SK-N-SH treated with all-trans-retinoic acid at 6 μM for 48 hours (cell line): Measurements from ENCODE around the gene TRMT1.

Experiments
- ATAC-seq: fragments of 200-7000 bp; cut with Tn5 transposase; 3 replicates; pipeline ENCODE4 v1.9.1; 2020; ENCODE audit warnings: mild to moderate bottlenecking, moderate library complexity
- BACH2 ChIP-seq: fragments of 250-450 bp; sonication (Bioruptor Pico); IDR thresholded peaks from 2 replicates; pipeline ENCODE4 v1.9.0; 2021; ENCODE audit warnings: mild to moderate bottlenecking, borderline replicate concordance
- CSDC2 ChIP-seq: fragments of 250-450 bp; sonication (Bioruptor Pico); IDR thresholded peaks from 2 replicates; pipeline ENCODE4 v1.5.0; 2020; ENCODE audit warnings: mild to moderate bottlenecking, moderate library complexity
- ESRRG ChIP-seq: fragments of 250-450 bp; sonication (Bioruptor Pico); IDR thresholded peaks from 2 replicates; pipeline ENCODE4 v1.6.1; 2021; ENCODE audit warnings: mild to moderate bottlenecking
- GLIS3 ChIP-seq: fragments of 250-450 bp; sonication (Bioruptor Pico); IDR thresholded peaks from 2 replicates; pipeline ENCODE4 v1.5.0; 2020; ENCODE audit warnings: mild to moderate bottlenecking, moderate library complexity
- ISL1 ChIP-seq: fragments of 250-450 bp; sonication (Bioruptor Pico); IDR thresholded peaks from 2 replicates; pipeline ENCODE4 v2.1.2; 2022; ENCODE audit warnings: mild to moderate bottlenecking, moderate library complexity
- OSR1 ChIP-seq: fragments of 250-450 bp; sonication (Bioruptor Pico); IDR thresholded peaks from 2 replicates; pipeline ENCODE4 v1.8.0; 2022; ENCODE audit warnings: moderate library complexity, mild to moderate bottlenecking, inconsistent platforms
- RARB ChIP-seq: fragments of 250-450 bp; sonication (Bioruptor Pico); IDR thresholded peaks from 2 replicates; pipeline ENCODE4 v1.8.0; 2021; ENCODE audit warnings: mild to moderate bottlenecking, moderate library complexity
- SNAI2 ChIP-seq: fragments of 250-450 bp; sonication (Bioruptor Pico); IDR thresholded peaks from 2 replicates; pipeline ENCODE4 v1.5.0; 2020; ENCODE audit warnings: mild to moderate bottlenecking, moderate library complexity
- ZFP3 ChIP-seq: fragments of 250-450 bp; sonication (Bioruptor Pico); IDR thresholded peaks from 2 replicates; pipeline ENCODE4 v1.5.0; 2020; ENCODE audit warnings: mild to moderate bottlenecking, moderate library complexity
- ZFP30 ChIP-seq: fragments of 450-650 bp; formaldehyde crosslinking; IDR thresholded peaks from 2 replicates; pipeline ENCODE4 v1.5.0; 2022; ENCODE audit warnings: mild to moderate bottlenecking, moderate library complexity
- ZNF70 ChIP-seq: fragments of 450-650 bp; formaldehyde crosslinking; IDR thresholded peaks from 2 replicates; pipeline ENCODE4 v1.5.0; 2020; ENCODE audit warnings: mild to moderate bottlenecking, moderate library complexity
- TF ChIP-seq, protein P1 (sequence below): fragments of 250-450 bp; sonication (Bioruptor Pico); IDR thresholded peaks from 2 replicates; pipeline ENCODE4 v1.5.1; 2021; ENCODE audit warnings: mild to moderate bottlenecking, moderate library complexity
- TF ChIP-seq, protein P2 (sequence below): fragments of 250-450 bp; sonication (Bioruptor Pico); IDR thresholded peaks from 2 replicates; pipeline ENCODE4 v1.8.0; 2020; ENCODE audit warnings: mild to moderate bottlenecking, moderate library complexity, borderline replicate concordance
- TF ChIP-seq, protein P3 (sequence below): fragments of 250-450 bp; sonication (Bioruptor Pico); IDR thresholded peaks from 2 replicates; pipeline ENCODE4 v1.8.0; 2021; ENCODE audit warnings: low read depth, mild to moderate bottlenecking, moderate library complexity, borderline replicate concordance
- TF ChIP-seq, protein P4 (sequence below): fragments of 250-450 bp; sonication (Bioruptor Pico); IDR thresholded peaks from 2 replicates; pipeline ENCODE4 v1.5.0; 2020; ENCODE audit warnings: mild to moderate bottlenecking, moderate library complexity

TRMT1 gene

DNA sequence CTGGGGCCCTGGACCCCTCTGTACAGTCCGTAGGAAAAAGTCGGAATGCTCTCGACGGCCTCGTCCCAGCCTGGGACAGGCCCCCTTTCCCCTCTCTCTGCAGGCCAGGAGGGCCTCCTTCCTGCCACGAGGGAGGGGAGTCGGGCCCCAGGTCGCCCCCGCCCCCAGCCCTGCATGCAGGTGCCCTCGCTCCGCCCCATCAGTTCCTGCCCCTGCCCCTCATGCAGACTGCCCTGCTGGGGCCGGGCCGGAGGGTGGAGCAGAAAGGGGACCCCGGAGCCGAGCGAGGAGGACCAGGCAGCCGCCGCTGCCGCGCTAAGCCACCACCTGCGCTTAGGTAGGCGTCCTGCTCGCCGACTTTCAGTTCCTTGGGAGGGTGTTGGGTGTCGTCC is 21.2 kb downstream of the TRMT1 start:
- ATAC-seq, result no peak
- TF ChIP-seq CSDC2 (CRISPR knock-in tag) (no peak), ESRRG (CRISPR knock-in tag) (no peak), ZNF70 (CRISPR knock-in tag) (no peak), BACH2 (no peak), RARB (CRISPR knock-in tag) (no peak), ZFP30 (CRISPR knock-in tag) (no peak), ISL1 (CRISPR knock-in tag) (no peak), SNAI2 (CRISPR knock-in tag) (no peak), GLIS3 (no peak), OSR1 (CRISPR knock-in tag) (no peak)
- TF ChIP-seq, protein P1, sequence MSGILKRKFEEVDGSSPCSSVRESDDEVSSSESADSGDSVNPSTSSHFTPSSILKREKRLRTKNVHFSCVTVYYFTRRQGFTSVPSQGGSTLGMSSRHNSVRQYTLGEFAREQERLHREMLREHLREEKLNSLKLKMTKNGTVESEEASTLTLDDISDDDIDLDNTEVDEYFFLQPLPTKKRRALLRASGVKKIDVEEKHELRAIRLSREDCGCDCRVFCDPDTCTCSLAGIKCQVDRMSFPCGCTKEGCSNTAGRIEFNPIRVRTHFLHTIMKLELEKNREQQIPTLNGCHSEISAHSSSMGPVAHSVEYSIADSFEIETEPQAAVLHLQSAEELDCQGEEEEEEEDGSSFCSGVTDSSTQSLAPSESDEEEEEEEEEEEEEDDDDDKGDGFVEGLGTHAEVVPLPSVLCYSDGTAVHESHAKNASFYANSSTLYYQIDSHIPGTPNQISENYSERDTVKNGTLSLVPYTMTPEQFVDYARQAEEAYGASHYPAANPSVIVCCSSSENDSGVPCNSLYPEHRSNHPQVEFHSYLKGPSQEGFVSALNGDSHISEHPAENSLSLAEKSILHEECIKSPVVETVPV (CRISPR knock-in tag), result no peak
- TF ChIP-seq, protein P2, sequence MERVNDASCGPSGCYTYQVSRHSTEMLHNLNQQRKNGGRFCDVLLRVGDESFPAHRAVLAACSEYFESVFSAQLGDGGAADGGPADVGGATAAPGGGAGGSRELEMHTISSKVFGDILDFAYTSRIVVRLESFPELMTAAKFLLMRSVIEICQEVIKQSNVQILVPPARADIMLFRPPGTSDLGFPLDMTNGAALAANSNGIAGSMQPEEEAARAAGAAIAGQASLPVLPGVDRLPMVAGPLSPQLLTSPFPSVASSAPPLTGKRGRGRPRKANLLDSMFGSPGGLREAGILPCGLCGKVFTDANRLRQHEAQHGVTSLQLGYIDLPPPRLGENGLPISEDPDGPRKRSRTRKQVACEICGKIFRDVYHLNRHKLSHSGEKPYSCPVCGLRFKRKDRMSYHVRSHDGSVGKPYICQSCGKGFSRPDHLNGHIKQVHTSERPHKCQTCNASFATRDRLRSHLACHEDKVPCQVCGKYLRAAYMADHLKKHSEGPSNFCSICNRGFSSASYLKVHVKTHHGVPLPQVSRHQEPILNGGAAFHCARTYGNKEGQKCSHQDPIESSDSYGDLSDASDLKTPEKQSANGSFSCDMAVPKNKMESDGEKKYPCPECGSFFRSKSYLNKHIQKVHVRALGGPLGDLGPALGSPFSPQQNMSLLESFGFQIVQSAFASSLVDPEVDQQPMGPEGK (CRISPR knock-in tag), result no peak
- TF ChIP-seq, protein P3, sequence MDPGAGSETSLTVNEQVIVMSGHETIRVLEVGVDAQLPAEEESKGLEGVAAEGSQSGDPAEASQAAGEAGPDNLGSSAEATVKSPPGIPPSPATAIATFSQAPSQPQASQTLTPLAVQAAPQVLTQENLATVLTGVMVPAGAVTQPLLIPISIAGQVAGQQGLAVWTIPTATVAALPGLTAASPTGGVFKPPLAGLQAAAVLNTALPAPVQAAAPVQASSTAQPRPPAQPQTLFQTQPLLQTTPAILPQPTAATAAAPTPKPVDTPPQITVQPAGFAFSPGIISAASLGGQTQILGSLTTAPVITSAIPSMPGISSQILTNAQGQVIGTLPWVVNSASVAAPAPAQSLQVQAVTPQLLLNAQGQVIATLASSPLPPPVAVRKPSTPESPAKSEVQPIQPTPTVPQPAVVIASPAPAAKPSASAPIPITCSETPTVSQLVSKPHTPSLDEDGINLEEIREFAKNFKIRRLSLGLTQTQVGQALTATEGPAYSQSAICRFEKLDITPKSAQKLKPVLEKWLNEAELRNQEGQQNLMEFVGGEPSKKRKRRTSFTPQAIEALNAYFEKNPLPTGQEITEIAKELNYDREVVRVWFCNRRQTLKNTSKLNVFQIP (CRISPR knock-in tag), result no peak

DNA sequence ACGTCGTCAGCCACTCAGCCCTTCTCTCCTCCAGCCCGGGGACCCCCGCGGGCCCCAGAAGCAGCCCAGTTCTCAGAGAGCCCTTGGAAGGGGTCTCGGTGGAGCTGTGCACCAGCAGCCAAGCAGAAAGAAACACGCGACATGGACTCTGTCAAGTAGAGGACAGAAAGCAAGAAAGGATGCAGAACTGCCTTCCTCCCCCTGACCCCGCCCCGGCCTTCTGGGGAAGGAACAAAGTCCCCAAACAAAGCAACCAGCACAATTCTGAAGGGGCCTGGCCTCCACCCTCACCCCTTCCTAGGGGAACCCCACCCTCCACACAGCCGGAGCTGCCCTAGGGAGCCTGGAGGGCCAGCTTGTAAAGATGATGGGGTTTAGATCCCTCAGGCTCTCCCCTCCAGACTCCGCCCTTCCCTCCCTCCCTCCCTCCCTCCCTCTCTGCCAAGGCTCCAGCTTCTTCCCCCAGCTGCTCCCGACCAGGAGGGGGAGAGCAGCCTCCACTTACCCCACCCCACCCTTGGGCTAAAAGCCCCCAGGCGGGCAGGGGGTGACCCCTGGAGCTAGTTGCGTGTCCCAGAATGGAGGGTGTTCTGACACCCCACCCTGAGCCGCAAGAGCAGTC is 21.7 kb downstream of the TRMT1 start:
- TF ChIP-seq, protein P1 (CRISPR knock-in tag), result no peak
- TF ChIP-seq, protein P4, sequence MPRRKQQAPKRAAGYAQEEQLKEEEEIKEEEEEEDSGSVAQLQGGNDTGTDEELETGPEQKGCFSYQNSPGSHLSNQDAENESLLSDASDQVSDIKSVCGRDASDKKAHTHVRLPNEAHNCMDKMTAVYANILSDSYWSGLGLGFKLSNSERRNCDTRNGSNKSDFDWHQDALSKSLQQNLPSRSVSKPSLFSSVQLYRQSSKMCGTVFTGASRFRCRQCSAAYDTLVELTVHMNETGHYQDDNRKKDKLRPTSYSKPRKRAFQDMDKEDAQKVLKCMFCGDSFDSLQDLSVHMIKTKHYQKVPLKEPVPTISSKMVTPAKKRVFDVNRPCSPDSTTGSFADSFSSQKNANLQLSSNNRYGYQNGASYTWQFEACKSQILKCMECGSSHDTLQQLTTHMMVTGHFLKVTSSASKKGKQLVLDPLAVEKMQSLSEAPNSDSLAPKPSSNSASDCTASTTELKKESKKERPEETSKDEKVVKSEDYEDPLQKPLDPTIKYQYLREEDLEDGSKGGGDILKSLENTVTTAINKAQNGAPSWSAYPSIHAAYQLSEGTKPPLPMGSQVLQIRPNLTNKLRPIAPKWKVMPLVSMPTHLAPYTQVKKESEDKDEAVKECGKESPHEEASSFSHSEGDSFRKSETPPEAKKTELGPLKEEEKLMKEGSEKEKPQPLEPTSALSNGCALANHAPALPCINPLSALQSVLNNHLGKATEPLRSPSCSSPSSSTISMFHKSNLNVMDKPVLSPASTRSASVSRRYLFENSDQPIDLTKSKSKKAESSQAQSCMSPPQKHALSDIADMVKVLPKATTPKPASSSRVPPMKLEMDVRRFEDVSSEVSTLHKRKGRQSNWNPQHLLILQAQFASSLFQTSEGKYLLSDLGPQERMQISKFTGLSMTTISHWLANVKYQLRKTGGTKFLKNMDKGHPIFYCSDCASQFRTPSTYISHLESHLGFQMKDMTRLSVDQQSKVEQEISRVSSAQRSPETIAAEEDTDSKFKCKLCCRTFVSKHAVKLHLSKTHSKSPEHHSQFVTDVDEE (CRISPR knock-in tag), result no peak
- TF ChIP-seq OSR1 (CRISPR knock-in tag) (no peak), SNAI2 (CRISPR knock-in tag) (no peak), ISL1 (CRISPR knock-in tag) (no peak)
- no peak for ATAC-seq

DNA sequence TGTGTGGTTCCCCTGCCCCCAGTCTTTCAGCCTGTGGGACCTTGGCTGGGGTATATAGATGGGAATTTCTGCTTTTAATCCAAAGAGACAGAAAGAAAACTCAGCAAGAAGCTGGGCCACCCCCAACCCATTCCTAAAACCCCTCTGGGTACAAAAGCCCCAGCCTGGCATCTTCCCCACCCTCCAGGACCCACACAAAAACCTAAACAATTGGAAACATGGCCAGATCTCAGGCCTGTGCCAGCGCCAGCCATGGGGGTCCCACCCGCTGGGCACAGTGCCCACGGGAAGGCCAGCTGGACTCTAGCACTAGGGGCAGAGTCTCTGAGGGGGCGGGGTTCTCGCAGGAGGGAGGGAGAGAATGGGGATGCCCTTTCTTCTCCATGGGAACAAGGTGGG is 22.4 kb downstream of the TRMT1 start:
- ATAC-seq, result no peak
- TF ChIP-seq SNAI2 (CRISPR knock-in tag) (no peak), ZFP3 (CRISPR knock-in tag) (no peak)
- TF ChIP-seq, protein P3 (CRISPR knock-in tag), result no peak
